H1 (cell line): ENCODE measurements around the gene DHX58. TPM values are rescaled to one million over a fixed set of nuclear protein-coding genes. Genes with fewer than 3 reads are reported as not detected.

Source experiments
- CTCF ChIA-PET: fragments of 300-600 bp; sonication (Branson Sonifier 250); formaldehyde crosslinking; loops from one replicate; lab custom pipeline; 2021; ENCODE audit not compliant: partially characterized antibody; lab: Charles Lee
- POLR2A ChIA-PET: fragments of 300-600 bp; sonication (Branson Sonifier 250); formaldehyde crosslinking; loops from one replicate; lab custom pipeline; 2021; ENCODE audit warnings: inconsistent platforms; ENCODE audit not compliant: partially characterized antibody; lab: Charles Lee
- DNase-seq, 2 experiments: peaks; one replicate each; pipeline versions ENCODE4 v3.0.0 to v3.0.0-alpha.2; 2010 to 2022; ENCODE audit warnings: low spot score in 2 of 2, low read depth in 1 of 2, mixed read lengths in 1 of 2
- FAIRE-seq: peaks from 2 replicates; lab custom pipeline; 2011; peaks lifted over from hg19 to GRCh38; lab: Jason Lieb, UNC
- H2AFZ ChIP-seq: 2 replicates; pipeline ENCODE4 v1.8.1; 2012; ENCODE audit warnings: low read length, inconsistent platforms
- H2AK5ac ChIP-seq: 2 replicates; pipeline ENCODE4 v1.6.1; 2013; ENCODE audit warnings: low read depth, low read length
- H2BK120ac ChIP-seq: replicated peaks from 2 replicates; pipeline ENCODE3; 2013; ENCODE audit warnings: low read depth, low read length, inconsistent platforms
- H2BK12ac ChIP-seq: 2 replicates; pipeline ENCODE4 v1.6.1; 2013; ENCODE audit warnings: low read depth, low read length
- H2BK15ac ChIP-seq: 2 replicates; pipeline ENCODE4 v1.6.1; 2013; ENCODE audit warnings: low read length
- H2BK20ac ChIP-seq: 2 replicates; pipeline ENCODE4 v1.6.1; 2013; ENCODE audit warnings: low read length
- H2BK5ac ChIP-seq: 2 replicates; pipeline ENCODE4 v1.6.1; 2013; ENCODE audit warnings: low read depth, low read length
- H3K14ac ChIP-seq: 2 replicates; pipeline ENCODE4 v1.6.1; 2013; ENCODE audit warnings: inconsistent platforms; ENCODE audit not compliant: insufficient read length
- H3K18ac ChIP-seq: 2 replicates; pipeline ENCODE4 v1.6.1; 2013; ENCODE audit warnings: low read length; ENCODE audit errors: extremely low read depth
- H3K23ac ChIP-seq: 2 replicates; pipeline ENCODE4 v1.6.1; 2013; ENCODE audit warnings: inconsistent platforms; ENCODE audit not compliant: insufficient read length
- H3K23me2 ChIP-seq: 2 replicates; pipeline ENCODE4 v1.6.1; 2013; ENCODE audit warnings: low read depth, low read length
- H3K27ac ChIP-seq: 2 replicates; pipeline ENCODE4 v1.6.1; 2011; ENCODE audit warnings: low read depth, low read length, inconsistent platforms
- H3K27me3 ChIP-seq, 4 experiments: replicated peaks in 1 of 4; 1 replicate in 1 of 4; 2 replicates in 3 of 4; pipeline versions ENCODE4 v1.6.1 to v1.8.1; 2011 to 2013; ENCODE audit warnings: low read length in 3 of 4, mild to moderate bottlenecking in 3 of 4, inconsistent platforms in 2 of 4, mixed read lengths in 2 of 4, moderate library complexity in 1 of 4; ENCODE audit not compliant: control insufficient read depth in 3 of 4, insufficient read depth in 3 of 4; ENCODE audit errors: extremely low read depth in 1 of 4
- H3K36me3 ChIP-seq, 4 experiments: 2 replicates each; pipeline versions ENCODE4 v1.6.1 to v1.8.1; 2011 to 2013; ENCODE audit warnings: mild to moderate bottlenecking in 4 of 4, low read length in 3 of 4, moderate library complexity in 2 of 4, control low read depth in 1 of 4, inconsistent platforms in 1 of 4; ENCODE audit not compliant: insufficient read depth in 4 of 4, control insufficient read depth in 2 of 4
- H3K4ac ChIP-seq: replicated peaks from 2 replicates; pipeline ENCODE3; 2013; ENCODE audit warnings: low read length, low read depth, mixed read lengths, inconsistent platforms; ENCODE audit not compliant: insufficient read length
- H3K4me1 ChIP-seq, 4 experiments: replicated peaks in 1 of 4; 1 replicate in 1 of 4; 2 replicates in 3 of 4; pipeline versions ENCODE4 v1.6.1 to v1.8.1; 2011 to 2013; ENCODE audit warnings: low read length in 3 of 4, inconsistent platforms in 2 of 4, mixed read lengths in 1 of 4; ENCODE audit not compliant: insufficient read depth in 4 of 4, control insufficient read depth in 3 of 4
- H3K4me2 ChIP-seq, 2 experiments: 2 replicates each; pipeline versions ENCODE4 v1.6.1 to v1.8.1; 2011 to 2013; ENCODE audit warnings: low read depth in 2 of 2, low read length in 2 of 2, control low read depth in 1 of 2, inconsistent platforms in 1 of 2, mild to moderate bottlenecking in 1 of 2; ENCODE audit not compliant: insufficient read depth in 1 of 2
- H3K4me3 ChIP-seq, 4 experiments: fragments of 200-600, 300-600 bp in 1 of 4; sonication (generic), shearing (Covaris generic), sonication (Bioruptor Twin) in 1 of 4; 2 replicates each; pipeline versions ENCODE4 v1.5.1 to v1.8.1; 2011 to 2016; ENCODE audit warnings: low read length in 4 of 4, low read depth in 3 of 4, control low read depth in 2 of 4, inconsistent platforms in 2 of 4, mild to moderate bottlenecking in 2 of 4, mixed read lengths in 1 of 4, moderate library complexity in 1 of 4; ENCODE audit not compliant: insufficient read depth in 2 of 4; ENCODE audit errors: extremely low read depth in 1 of 4
- H3K56ac ChIP-seq: replicated peaks from 2 replicates; pipeline ENCODE3; 2013; ENCODE audit warnings: low read depth, mild to moderate bottlenecking, mixed read lengths, low read length, inconsistent platforms; ENCODE audit not compliant: insufficient read length
- H3K79me1 ChIP-seq: 2 replicates; pipeline ENCODE4 v1.6.1; 2013; ENCODE audit warnings: low read depth, low read length, control low read depth
- H3K79me2 ChIP-seq, 2 experiments: 2 replicates each; pipeline versions ENCODE4 v1.6.1 to v1.8.1; 2012 to 2013; ENCODE audit warnings: low read length in 2 of 2, mild to moderate bottlenecking in 2 of 2, inconsistent platforms in 1 of 2; ENCODE audit not compliant: insufficient read depth in 2 of 2, control insufficient read depth in 1 of 2
- H3K9ac ChIP-seq, 4 experiments: replicated peaks in 1 of 4; 1 replicate in 1 of 4; 2 replicates in 3 of 4; pipeline versions ENCODE4 v1.6.1 to v1.8.1; 2011 to 2013; ENCODE audit warnings: low read depth in 3 of 4, low read length in 3 of 4, control low read depth in 2 of 4, mild to moderate bottlenecking in 2 of 4, moderate library complexity in 2 of 4, inconsistent platforms in 1 of 4; ENCODE audit errors: extremely low read depth in 1 of 4
- H3K9me3 ChIP-seq, 2 experiments: 2 replicates each; pipeline versions ENCODE4 v1.6.1 to v1.8.1; 2012 to 2013; ENCODE audit warnings: mild to moderate bottlenecking in 2 of 2, moderate library complexity in 2 of 2, control low read depth in 1 of 2, inconsistent platforms in 1 of 2, low read depth in 1 of 2, low read length in 1 of 2, mixed read lengths in 1 of 2; ENCODE audit not compliant: insufficient read depth in 2 of 2
- H4K20me1 ChIP-seq, 2 experiments: replicated peaks in 1 of 2; 2 replicates each; pipeline versions ENCODE3 to v1.8.1; 2011 to 2013; ENCODE audit warnings: inconsistent platforms in 2 of 2, low read length in 2 of 2, mild to moderate bottlenecking in 1 of 2; ENCODE audit not compliant: insufficient read depth in 2 of 2, control insufficient read depth in 1 of 2
- H4K5ac ChIP-seq: 2 replicates; pipeline ENCODE4 v1.6.1; 2013; ENCODE audit warnings: low read length, low read depth, mixed read lengths, inconsistent platforms; ENCODE audit not compliant: insufficient read length
- H4K8ac ChIP-seq: 2 replicates; pipeline ENCODE4 v1.8.0; 2013; ENCODE audit warnings: mild to moderate bottlenecking, moderate library complexity, low read length, inconsistent platforms; ENCODE audit not compliant: insufficient read depth; ENCODE audit errors: extremely low read depth
- H4K91ac ChIP-seq: replicated peaks from 2 replicates; pipeline ENCODE3; 2013; ENCODE audit warnings: low read length, mixed read lengths, inconsistent platforms; ENCODE audit not compliant: insufficient read length
- ATF3 ChIP-seq: IDR thresholded peaks from 2 replicates; pipeline ENCODE4 v1.6.1; 2011; ENCODE audit warnings: low read depth, mild to moderate bottlenecking, low read length; ENCODE audit not compliant: insufficient read depth
- EP300 ChIP-seq, 2 experiments: IDR thresholded peaks; 1 replicate in 1 of 2; 2 replicates in 1 of 2; pipeline ENCODE4 v1.6.1; 2011 to 2012; ENCODE audit warnings: low read depth in 2 of 2, low read length in 2 of 2, mild to moderate bottlenecking in 2 of 2, borderline replicate concordance in 1 of 2, inconsistent platforms in 1 of 2, moderate library complexity in 1 of 2
- RXRA ChIP-seq: IDR thresholded peaks from 2 replicates; pipeline ENCODE4 v1.6.1; 2011; ENCODE audit warnings: low read depth, mild to moderate bottlenecking, low read length, moderate library complexity; ENCODE audit not compliant: insufficient read depth
- WGBS, 2 experiments: shearing (Covaris generic) in 1 of 2; methylation state at CpG; one replicate each; pipeline versions ENCODE4 v1.1.6 to v1.1.7; 2013 to 2015; ENCODE audit warnings: low lambda C conversion rate in 2 of 2, mixed read lengths in 2 of 2, inconsistent platforms in 1 of 2, low coverage in 1 of 2, missing lambda C conversion rate in 1 of 2; ENCODE audit not compliant: insufficient replicate concordance in 2 of 2, insufficient coverage in 1 of 2, insufficient read length in 1 of 2; ENCODE audit errors: extremely low coverage in 1 of 2, missing lambda C conversion rate in 1 of 2; 5-methylcytosine and 5-hydroxymethylcytosine counted together
- polyA plus RNA-seq, 7 experiments: library from polyadenylated mRNA; depleted of rRNA in 3 of 7; stranded (reverse) in 5 of 7; unstranded in 2 of 7; fragments of >200 nt in 5 of 7; fragments of 200-250 nt in 2 of 7; gene quantifications; 1 replicate in 5 of 7; 2 replicates in 1 of 7; 4 replicates in 1 of 7; pipeline versions ENCODE4 v1.2.1 to v1.2.3, GENCODE V29; 2011 to 2013; ENCODE audit warnings: missing spikeins in 2 of 7, mixed read lengths in 2 of 7
- total RNA-seq: library from RNA; stranded (reverse); fragmentation: NEBNext Ultra II Directional; extraction: Animal tissue kit (Norgen Biotek cat#: 25700); gene quantifications from 2 replicates; pipeline ENCODE4 v1.2.1, GENCODE V29; 2021

Gene DHX58
- total and polyA plus RNA-seq, 2 of the 8 experiments (the other 6 are each of a cell fraction or from before 2014, with no cell fraction given), result 5.6 to 9.9 TPM

GRCh38 chr17:42075789-42076188, 36.7 kb downstream of the DHX58 start:
- H3K18ac ChIP-seq, result no peak overlapping the region
- no peak overlapping the region for H3K4me3 ChIP-seq
- no peak overlapping the region for H2BK120ac ChIP-seq
- no peaks in the 10 kb centered on the region for H4K20me1 ChIP-seq
- H4K8ac ChIP-seq, result no peak overlapping the region
- H3K14ac ChIP-seq, result no peak overlapping the region
- no peak overlapping the region for H2AFZ ChIP-seq
- no peak overlapping the region for H3K9ac ChIP-seq
- no peak overlapping the region for H2BK20ac ChIP-seq
- no peak overlapping the region for H2BK15ac ChIP-seq
- TF ChIP-seq ATF3 (no peak), RXRA (no peak), EP300 (IDR thresholded peaks at IDR 0.05; ENCODE audit: borderline replicate concordance in 1 of 2, low read depth in 2 of 2, low read length in 2 of 2) (no peak)
- H3K79me1 ChIP-seq, result no peaks in the 10 kb centered on the region
- no peaks in the 10 kb centered on the region for H3K79me2 ChIP-seq
- WGBS, 2 experiments, result 78% methylated on average over 6 of the region's 6 CpGs; no CpG with 5 or more reads in 1 of the 2 experiments
- H3K56ac ChIP-seq, result no peak overlapping the region
- peaks cover 4% of the 10 kb centered on the region; the same call in 1 of the 2 replicates for H3K23me2 ChIP-seq
- ChIA-PET CTCF (interaction anchor here (0.8 to 3.5 kb wide), 6 partner anchors 9 to 49 kb away, joined by 3 to 34 read pairs (median 5); no protein-coding TSS in a partner anchor), POLR2A (no interaction called here)
- H3K36me3 ChIP-seq, result no peaks in the 10 kb centered on the region
- no peaks in the 10 kb centered on the region; a peak in 2 of 7 replicates for H3K27me3 ChIP-seq
- H4K91ac ChIP-seq, result no peak overlapping the region
- H2AK5ac ChIP-seq, result no peak overlapping the region
- H3K4me2 ChIP-seq, result no peak overlapping the region
- FAIRE-seq (no peak), DNase-seq (no peak)
- H2BK5ac ChIP-seq, result no peak overlapping the region
- no peaks in the 10 kb centered on the region for H3K9me3 ChIP-seq
- H2BK12ac ChIP-seq, result no peak overlapping the region
- no peak overlapping the region for H3K4ac ChIP-seq
- H4K5ac ChIP-seq, result no peak overlapping the region
- peaks cover 0 to 8% (median 4%) of the 10 kb centered on the region in 4 experiments; a peak in 4 of 7 replicates for H3K4me1 ChIP-seq
- H3K27ac ChIP-seq, result no peak overlapping the region
- no peak overlapping the region for H3K23ac ChIP-seq
